Medulla oblongata (tissue), 1 donor: ENCODE results near the gene DOK3.
"Not testable (repeated sequence)": the region's sequence is repeated elsewhere in the genome, so short reads cannot be mapped to it uniquely, and the experiment has no call there.

Experiments
- DNase-seq: peaks from one replicate; pipeline ENCODE4 v3.0.0-alpha.2; 2015; ENCODE audit errors: extremely low spot score

Gene DOK3

GRCh38 chr5:177497292-177498012 is 12.2 kb downstream of the DOK3 start, which contains the start of gene PDLIM7:
Gene PDLIM7 (minus strand): TSS chr5:177497604. CDS start chr5:177496512, 1,092 bp downstream.
- DNase-seq = peak; percentile 92

GRCh38 chr5:177496727-177497291 is 12.8 kb downstream of the DOK3 start:
- no peak for DNase-seq

DNA sequence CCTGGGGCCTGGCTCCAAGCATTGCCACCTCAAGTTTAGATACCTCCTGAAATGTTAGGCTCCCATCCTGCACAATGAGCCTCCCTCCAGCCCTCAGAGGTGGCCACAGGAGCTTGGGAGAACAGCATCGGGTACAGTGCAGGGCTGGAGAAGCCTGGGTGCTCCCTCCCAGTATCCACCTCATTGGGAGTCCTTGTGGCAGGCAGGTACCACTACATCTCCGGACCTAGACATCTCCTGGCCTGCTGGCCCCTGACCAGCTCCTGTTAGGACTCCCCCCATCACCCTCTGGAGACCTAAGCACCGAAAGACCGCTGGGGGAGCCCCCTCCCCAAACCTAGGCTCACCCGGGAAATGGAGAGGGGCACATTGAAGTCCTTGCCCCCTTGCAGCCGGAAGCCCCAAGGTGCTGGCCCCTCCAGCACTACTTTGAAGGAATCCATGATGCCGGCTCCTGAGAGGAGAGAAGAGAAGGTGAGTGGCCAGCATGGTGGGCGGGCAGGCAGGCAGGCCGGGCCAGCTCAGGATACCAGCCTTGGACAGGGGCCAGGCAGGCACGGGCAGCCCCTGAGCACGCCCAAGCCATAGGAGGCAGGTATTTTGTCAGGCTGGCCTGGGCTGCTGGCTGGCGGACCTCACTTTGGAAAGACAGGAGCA is 13.4 kb downstream of the DOK3 start:
- no peak for DNase-seq

DNA sequence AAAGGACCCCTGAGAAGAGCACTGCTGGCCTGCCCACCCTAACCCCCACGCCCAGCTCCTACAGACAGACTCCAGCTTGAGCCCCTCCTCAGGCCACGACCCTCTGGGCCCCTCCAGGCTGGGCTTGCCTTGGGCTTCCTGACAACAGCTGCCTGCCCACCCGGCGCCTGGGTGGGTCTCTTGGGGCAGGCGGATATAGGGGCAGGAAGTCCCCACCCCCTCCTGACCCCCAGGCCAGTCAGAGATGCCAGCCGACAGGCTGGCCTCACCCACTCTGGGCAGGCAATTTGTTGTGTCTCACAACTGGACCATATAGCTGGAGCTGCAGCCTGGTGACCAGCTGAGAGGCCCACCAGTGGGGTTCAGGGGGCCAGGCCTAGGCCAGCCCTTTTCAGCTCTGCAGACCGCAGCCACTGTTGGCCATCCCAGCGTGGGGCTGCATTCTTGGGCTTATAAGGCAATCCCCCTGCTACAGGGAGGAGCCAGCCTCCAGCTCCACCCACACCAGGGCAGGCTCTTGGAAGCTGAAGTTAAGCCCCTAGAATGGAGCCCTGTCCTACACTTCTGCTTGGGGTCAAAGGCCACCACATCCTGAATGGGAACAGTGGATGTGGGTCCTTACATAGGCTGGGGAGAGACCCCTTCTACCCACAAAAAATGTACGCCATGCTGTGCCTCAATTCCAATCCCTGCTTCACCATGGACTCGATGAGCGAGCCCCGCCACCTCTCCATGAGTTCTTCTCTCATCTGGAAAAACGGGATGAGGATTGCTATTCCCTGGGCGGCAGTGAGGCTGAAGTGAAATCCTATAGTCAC is 14.2 kb downstream of the DOK3 start:
- DNase-seq = no peak

DNA sequence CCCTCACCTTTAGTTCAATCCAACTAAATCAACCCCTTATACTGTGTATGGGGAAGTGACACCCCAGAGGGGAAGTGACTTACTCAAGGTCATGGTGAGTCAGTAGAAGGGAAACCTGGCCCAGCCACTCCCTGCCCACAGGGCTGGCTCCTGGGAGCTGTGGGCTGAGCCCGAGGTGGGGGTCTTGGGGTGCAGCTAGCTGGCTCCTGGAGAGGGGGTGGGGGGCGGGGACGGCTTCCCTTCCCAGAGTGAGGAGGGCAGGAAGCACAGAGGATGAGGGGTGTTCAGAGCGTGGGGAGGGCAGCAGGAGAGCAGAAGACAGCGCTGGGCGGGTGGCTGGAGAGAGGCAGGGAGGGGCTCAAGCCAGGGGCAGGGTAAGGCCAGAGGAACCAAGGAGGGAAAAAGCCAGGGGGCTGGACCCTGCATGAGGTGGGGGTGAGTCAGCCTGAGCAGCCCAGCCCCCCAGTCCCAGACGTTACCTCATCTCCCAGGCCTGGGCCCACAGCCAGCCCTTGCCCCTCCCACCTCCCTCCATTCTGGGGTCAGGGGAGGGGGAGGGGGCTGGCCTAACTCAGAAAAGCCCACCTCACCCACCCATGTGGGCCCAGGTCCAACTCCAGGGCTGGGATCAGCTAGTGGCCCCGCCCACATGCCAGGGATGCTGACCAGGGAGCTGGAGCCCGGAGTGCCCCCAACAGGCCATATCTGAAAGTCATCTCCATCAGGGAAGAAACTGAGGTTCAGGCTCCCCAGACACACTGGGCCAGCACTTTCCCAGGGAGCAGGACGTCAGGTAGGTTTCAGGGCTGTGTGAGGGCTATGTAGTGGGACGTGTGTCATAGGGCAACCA is 15.1 kb downstream of the DOK3 start:
- DNase-seq = no peak

GRCh38 chr5:177493795-177494345 is 15.8 kb downstream of the DOK3 start:
- DNase-seq = no peak

DNA sequence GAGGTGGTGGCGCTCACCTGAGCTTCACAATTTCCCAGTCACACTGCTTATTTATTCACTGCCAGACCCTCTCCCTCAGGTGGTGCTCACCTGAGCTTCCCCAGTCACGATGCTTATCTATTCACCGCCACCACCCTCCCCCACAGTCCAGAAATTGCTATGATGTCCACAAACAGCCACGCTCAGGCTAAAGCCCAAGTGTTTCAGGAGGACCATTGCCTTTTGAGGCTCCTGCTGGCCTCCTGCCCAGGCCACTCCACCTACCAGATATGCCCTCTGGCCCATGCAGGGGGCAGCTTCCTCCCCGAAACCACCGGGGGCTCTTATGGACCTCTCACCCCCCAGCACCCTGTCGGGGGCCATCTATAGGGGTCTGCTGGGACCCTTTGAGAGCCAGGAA is 16.8 kb downstream of the DOK3 start:
- DNase-seq = no peak

DNA sequence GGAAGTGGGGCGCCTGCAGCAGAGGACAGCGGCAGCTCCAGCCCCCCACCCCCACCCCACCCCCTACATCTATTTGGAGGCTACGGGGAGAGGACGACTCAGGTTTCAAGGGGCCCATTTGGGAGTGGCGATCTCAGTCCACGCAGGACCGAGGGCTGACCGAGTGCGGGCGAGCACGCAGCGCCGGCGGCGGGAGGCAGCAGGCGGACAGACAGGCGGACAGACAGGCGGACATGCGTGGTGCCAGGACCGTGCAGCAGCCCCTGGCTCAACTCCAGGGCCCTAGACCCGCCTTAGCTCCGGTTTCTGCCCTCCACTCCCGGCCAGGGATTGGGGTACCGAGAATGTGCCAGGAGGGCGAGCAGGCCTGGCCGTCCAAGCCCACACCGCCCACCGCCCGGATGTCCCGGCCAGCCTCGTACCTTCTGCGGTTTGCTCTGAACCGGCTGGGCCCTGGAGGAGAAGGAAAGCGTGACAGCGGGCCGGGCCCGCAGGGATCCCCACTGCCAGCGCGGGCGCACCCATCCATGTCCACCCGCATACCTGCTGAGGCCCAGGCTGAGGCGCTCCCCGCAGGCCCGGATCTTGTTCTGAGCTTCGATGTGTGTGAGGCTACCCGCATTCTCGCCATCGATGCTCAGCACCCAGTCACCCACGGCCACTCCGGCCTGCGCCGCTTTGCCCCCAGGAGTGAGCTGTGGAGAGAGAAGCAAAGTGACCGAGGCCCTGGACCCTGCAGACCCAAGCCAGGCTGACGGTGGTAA is 17.5 kb downstream of the DOK3 start:
- DNase-seq = no peak

GRCh38 chr5:177491429-177491945 is 18.1 kb downstream of the DOK3 start:
- no peak for DNase-seq

DNA sequence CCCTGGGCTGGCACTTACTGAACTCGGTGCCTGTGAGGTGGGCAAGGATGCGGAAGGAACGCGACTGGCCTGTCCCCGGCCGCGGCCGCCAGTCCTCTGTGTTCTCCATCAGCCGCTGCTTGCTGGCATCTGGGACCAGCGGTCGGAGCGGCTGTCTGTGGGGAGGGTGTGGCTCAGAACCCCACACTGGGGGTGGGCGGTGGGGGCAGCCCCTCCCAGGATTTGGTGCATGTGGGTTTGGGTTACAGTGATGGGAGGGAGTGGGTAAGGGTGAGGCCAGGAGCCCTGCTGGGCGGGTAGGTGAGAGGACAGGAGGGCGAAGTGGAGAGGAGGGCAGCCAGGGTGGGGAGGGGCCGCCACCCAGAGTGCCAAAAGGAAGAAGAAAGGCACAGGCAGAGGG is 18.6 kb downstream of the DOK3 start:
- no peak for DNase-seq

DNA sequence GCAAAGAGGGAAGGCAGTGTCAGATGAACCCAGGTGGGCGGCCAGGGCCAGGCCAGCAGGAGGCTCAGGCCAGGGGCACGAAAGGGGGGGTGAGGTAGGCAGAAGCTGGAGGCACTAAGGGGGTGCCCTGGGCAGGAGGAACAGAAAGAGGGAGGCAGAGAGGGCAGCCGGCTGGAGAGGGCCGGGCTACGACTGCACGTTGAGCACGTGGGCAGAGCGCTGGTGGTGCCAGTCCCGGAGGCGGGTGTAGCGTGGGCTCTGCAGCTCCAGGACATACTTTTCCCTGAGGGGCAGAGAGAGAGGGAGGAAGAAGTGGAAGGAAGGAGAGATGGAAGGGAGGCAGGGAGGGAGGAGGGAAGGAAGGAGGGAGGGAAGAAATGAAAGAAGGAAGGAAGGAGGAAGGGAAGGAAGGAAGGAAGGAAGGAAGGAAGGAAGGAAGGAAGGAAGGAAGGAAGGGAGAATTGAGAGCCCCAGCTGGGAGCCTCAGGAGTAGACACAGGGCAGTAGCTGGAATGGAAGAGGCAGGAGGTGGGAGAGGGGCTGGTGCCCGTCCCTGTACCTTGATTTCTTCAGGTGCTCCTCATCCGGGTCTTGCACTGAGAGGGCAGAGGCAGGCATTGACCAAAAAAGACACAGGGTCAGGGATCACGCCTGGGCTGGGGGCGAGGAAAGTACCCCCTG is 19.2 kb downstream of the DOK3 start:
- no peak for DNase-seq

- DNase-seq = no peak
These were observed 20.4 kb downstream of the DOK3 start for GRCh38 chr5:177489119-177489716.

DNA sequence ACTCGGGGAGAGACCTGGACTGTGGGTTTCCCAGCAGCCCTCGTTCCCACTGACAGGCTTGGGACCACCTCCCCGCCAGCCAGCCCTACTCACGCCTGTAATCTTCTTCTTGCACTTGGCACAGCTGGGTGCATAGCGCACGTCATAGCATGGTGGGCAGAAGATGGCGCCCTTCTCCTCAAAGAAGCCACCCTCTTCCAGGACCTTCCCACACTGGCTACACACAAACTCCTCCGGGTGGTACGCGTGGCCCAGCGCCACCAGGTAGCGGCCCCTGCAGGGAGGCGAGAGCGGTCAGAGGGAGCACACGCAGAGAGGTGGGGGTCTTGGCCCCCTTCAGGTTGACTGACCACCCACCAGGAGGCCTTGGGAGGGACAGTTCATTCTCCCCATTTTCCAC is 21.7 kb downstream of the DOK3 start:
- DNase-seq = no peak

DNA sequence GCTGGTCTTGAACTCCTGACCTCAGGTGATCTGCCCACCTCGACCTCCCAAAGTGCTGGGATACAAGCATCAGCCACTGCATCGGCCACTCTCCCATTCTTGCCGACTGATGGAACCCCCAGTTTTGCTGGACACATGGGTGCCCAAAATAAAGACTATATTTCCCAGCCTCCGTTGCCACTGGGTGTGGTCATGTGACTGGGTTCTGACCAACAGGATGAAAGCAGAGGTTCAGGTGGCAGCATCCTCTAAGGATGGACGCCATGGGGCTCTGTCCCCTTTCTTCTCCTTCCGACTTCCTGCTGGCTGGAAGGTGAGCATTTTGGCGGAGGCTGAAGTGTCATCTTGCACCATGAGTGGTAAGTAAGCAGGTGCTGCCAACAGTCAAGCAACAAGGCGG is 22.5 kb downstream of the DOK3 start:
- no peak for DNase-seq

GRCh38 chr5:177486256-177486655 is 23.4 kb downstream of the DOK3 start:
- no peak for DNase-seq

DNA sequence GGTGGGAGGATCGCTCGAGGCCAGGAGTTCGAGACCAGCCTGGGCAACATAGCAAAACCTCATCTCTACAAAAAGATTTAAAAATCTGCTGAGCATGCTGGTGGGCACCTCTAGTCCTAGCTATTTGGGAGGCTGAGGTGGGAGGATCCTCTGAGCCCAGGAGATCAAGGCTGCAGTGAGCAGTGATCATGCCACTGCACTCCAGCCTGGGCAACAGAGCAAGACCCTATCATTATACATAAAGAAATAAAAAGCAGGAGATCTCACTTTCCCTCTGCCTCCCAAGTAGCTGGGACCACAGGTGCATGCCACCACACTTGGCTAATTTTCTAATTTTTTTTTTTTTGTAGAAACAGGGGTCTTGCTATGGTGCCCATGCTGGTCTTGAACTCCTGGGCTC is 23.9 kb downstream of the DOK3 start:
- DNase-seq = not testable (repeated sequence)

DNA sequence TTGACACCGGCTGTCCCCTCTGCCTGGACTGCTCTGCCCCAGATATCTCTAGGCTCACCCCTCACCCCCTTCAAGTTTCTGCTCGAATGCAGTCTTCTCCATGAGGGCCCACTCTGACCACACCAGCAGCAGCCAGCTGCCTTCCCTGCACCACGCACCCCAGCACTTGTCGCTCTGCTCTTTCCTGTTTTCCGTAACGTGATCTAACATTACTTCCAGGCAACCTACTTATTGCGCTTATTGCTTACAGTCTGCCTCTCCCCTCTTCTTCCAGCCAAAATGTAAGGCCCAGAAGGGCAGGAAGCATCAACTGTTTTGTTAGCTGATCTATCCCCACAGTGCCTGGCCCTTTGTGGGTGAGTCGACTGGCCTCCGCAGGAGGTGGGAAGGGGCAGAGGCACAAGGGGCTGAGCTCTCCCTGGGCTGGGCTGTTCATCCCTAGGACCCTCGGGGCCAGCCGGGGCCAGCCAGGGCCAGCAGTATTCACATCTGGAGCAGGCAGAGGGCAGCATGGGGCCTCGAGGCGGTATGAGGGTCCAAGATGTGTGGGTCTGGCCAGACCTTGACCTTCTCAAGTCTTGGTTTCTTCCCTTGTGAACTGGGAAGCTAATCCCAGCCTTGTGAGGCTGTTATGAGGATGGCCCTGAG is 24.6 kb downstream of the DOK3 start:
- no peak for DNase-seq
